ENCODE measurements around the gene NUP93. TPM values are rescaled to one million over a fixed set of nuclear protein-coding genes. Genes with fewer than 3 reads are reported as not detected.

NUP93 gene
- total RNA-seq, 2 donors from 2014 or later = 25.7 to 38.7 TPM

GRCh38 chr16:56728980-56729734, 772 bp upstream of the NUP93 start:
- peak overlapping the region; percentile 84 to 85 for H3K27ac ChIP-seq
- no peaks in the 10 kb centered on the region for H3K27me3 ChIP-seq (replicated peaks; ENCODE audit: insufficient read depth)
- no peaks in the 10 kb centered on the region for H3K36me3 ChIP-seq
- ATAC-seq (ENCODE audit: insufficient number of reproducible peaks, low FRiP score, low read depth) = no peak
- H3K4me3 ChIP-seq = peak overlapping the region; percentile 73
- H3K4me1 ChIP-seq (ENCODE audit: control insufficient read depth in 1 of 2, low read depth in 2 of 2) = peaks cover 22 to 36% of the 10 kb centered on the region in 2 donors
- DNase-seq (ENCODE audit: low spot score) = no peak
- TF ChIP-seq, protein P1, sequence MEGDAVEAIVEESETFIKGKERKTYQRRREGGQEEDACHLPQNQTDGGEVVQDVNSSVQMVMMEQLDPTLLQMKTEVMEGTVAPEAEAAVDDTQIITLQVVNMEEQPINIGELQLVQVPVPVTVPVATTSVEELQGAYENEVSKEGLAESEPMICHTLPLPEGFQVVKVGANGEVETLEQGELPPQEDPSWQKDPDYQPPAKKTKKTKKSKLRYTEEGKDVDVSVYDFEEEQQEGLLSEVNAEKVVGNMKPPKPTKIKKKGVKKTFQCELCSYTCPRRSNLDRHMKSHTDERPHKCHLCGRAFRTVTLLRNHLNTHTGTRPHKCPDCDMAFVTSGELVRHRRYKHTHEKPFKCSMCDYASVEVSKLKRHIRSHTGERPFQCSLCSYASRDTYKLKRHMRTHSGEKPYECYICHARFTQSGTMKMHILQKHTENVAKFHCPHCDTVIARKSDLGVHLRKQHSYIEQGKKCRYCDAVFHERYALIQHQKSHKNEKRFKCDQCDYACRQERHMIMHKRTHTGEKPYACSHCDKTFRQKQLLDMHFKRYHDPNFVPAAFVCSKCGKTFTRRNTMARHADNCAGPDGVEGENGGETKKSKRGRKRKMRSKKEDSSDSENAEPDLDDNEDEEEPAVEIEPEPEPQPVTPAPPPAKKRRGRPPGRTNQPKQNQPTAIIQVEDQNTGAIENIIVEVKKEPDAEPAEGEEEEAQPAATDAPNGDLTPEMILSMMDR (IDR thresholded peaks at IDR 0.05) = no peak
- no peaks in the 10 kb centered on the region for H3K9me3 ChIP-seq

GRCh38 chr16:56732366-56732765, 2.4 kb downstream of the NUP93 start:
- H3K4me3 ChIP-seq = no peak overlapping the region
- no peak overlapping the region for H3K27ac ChIP-seq
- DNase-seq (ENCODE audit: low spot score) (no peak), ATAC-seq (ENCODE audit: insufficient number of reproducible peaks, low FRiP score, low read depth) (no peak)
- H3K36me3 ChIP-seq = no peaks in the 10 kb centered on the region
- H3K9me3 ChIP-seq = no peaks in the 10 kb centered on the region
- peaks cover 22 to 36% of the 10 kb centered on the region in 2 donors for H3K4me1 ChIP-seq (ENCODE audit: control insufficient read depth in 1 of 2, low read depth in 2 of 2)
- H3K27me3 ChIP-seq (replicated peaks; ENCODE audit: insufficient read depth) = no peaks in the 10 kb centered on the region
- TF ChIP-seq, protein P1 (IDR thresholded peaks at IDR 0.05) = no peak

- DNase-seq (ENCODE audit: low spot score) (no peak), ATAC-seq (ENCODE audit: insufficient number of reproducible peaks, low FRiP score, low read depth) (no peak)
- Histone ChIP-seq H3K9me3 (no peaks in the 10 kb centered on the region), H3K36me3 (no peaks in the 10 kb centered on the region), H3K4me3 (no peak overlapping the region), H3K27me3 (replicated peaks; ENCODE audit: insufficient read depth) (no peaks in the 10 kb centered on the region), H3K27ac (no peak overlapping the region), H3K4me1 (ENCODE audit: control insufficient read depth in 1 of 2, low read depth in 2 of 2) (peaks cover 22 to 32% of the 10 kb centered on the region in 2 donors)
- TF ChIP-seq, protein P1 (IDR thresholded peaks at IDR 0.05) = no peak
Measured at GRCh38 chr16:56732832-56733231, 2.9 kb downstream of the NUP93 start.

- H3K9me3 ChIP-seq = no peaks in the 10 kb centered on the region
- no peak overlapping the region for H3K4me3 ChIP-seq
- no peak for ATAC-seq (ENCODE audit: insufficient number of reproducible peaks, low FRiP score, low read depth)
- H3K27ac ChIP-seq = no peak overlapping the region
- peaks cover 12 to 16% of the 10 kb centered on the region in 2 donors for H3K4me1 ChIP-seq (ENCODE audit: control insufficient read depth in 1 of 2, low read depth in 2 of 2)
- TF ChIP-seq, protein P1 (IDR thresholded peaks at IDR 0.05) = no peak
- no peaks in the 10 kb centered on the region for H3K27me3 ChIP-seq (replicated peaks; ENCODE audit: insufficient read depth)
- DNase-seq (ENCODE audit: low spot score) = no peak
- H3K36me3 ChIP-seq = no peaks in the 10 kb centered on the region
Measured at GRCh38 chr16:56734429-56734828, 4.5 kb downstream of the NUP93 start.

GRCh38 chr16:56736476-56736875, 6.5 kb downstream of the NUP93 start:
- H3K36me3 ChIP-seq = no peaks in the 10 kb centered on the region
- no peaks in the 10 kb centered on the region for H3K27me3 ChIP-seq (replicated peaks; ENCODE audit: insufficient read depth)
- DNase-seq (ENCODE audit: low spot score) = no peak
- no peak for ATAC-seq (ENCODE audit: insufficient number of reproducible peaks, low FRiP score, low read depth)
- no peaks in the 10 kb centered on the region for H3K9me3 ChIP-seq
- no peak overlapping the region for H3K27ac ChIP-seq
- no peak overlapping the region for H3K4me3 ChIP-seq
- TF ChIP-seq, protein P1 (IDR thresholded peaks at IDR 0.05) = no peak
- H3K4me1 ChIP-seq (ENCODE audit: control insufficient read depth in 1 of 2, low read depth in 2 of 2) = peaks cover 0 to 2% of the 10 kb centered on the region in 2 donors
